Upper lobe of left lung (tissue), 4 donors: Measurements from ENCODE around the gene STOML1.

Experiments
- POLR2A ChIP-seq, 4 donors: fragments of 450-650 bp; IDR thresholded peaks; one replicate each; pipeline ENCODE4 v1.5.1; 2016 to 2017; ENCODE audit warnings: antibody characterized with exemption in 4 of 4, mild to moderate bottlenecking in 2 of 4
- TF ChIP-seq, protein P1 (sequence below), 6 experiments: fragments of 450-650 bp in 4 of 6; fragments of 200-600 bp in 2 of 6; sonication (generic) in 2 of 6; IDR thresholded peaks; one replicate each; pipeline ENCODE4 v1.5.1; 2016 to 2019; ENCODE audit warnings: antibody characterized with exemption in 6 of 6

DNA sequence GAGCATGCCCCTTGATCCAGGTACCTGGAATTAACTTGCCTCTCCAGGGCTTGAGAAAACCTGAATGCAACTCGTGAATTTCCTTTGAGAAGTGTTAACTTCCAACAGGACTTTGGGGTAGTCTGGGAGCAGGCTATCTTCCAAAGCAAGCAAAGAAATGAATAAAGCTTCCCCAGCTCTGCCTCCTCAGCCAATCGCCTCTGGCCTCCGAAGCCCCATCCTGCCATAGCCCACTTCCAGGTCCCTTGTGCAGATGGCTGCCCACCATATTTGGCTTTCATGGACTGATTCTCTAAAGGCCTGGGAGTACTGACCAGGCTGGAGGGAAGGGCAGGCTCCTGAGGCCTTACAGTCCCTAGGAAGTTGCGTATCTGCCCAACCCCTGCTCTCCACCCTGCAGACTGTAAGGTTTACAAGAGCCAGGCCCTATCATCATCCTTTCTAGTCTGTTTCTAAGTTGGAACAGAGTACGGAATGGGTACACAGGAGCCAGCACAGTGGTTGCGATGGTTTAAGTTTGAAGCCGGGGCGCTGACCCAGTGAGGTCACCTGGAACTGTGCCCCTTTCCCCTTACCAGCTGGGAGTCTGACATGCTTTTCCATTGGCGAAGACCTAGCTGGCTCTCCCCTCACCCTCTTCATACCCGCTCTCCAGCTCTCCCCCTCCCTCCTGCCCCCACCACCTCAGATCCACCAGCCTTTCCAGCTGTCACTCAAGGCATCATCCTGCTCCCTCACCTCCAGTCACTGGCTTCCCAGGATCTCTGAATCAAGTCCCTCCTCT is 1.3 kb upstream of the STOML1 start:
- TF ChIP-seq, protein P1, sequence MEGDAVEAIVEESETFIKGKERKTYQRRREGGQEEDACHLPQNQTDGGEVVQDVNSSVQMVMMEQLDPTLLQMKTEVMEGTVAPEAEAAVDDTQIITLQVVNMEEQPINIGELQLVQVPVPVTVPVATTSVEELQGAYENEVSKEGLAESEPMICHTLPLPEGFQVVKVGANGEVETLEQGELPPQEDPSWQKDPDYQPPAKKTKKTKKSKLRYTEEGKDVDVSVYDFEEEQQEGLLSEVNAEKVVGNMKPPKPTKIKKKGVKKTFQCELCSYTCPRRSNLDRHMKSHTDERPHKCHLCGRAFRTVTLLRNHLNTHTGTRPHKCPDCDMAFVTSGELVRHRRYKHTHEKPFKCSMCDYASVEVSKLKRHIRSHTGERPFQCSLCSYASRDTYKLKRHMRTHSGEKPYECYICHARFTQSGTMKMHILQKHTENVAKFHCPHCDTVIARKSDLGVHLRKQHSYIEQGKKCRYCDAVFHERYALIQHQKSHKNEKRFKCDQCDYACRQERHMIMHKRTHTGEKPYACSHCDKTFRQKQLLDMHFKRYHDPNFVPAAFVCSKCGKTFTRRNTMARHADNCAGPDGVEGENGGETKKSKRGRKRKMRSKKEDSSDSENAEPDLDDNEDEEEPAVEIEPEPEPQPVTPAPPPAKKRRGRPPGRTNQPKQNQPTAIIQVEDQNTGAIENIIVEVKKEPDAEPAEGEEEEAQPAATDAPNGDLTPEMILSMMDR (IDR thresholded peaks at IDR 0.05): no peak
- TF ChIP-seq POLR2A (IDR thresholded peaks at IDR 0.05): no peak
